HG03064 (cell line): ENCODE measurements around the gene BMAL2.
A peak's percentile ranks its signal among the peaks of the same experiment; 100 is the strongest.

Experiments
- ATAC-seq: cut with Tn5 transposase; IDR thresholded peaks from one replicate; pipeline ENCODE4 v1.9.1; 2021; ENCODE audit warnings: low read depth; ENCODE audit not compliant: unreplicated experiment

Gene BMAL2

GRCh38 chr12:27332714-27333402 is at the start of gene BMAL2:
Gene BMAL2 (plus strand): TSS chr12:27332836. CDS start chr12:27333073, 237 bp downstream.
- peak; percentile 35 for ATAC-seq

GRCh38 chr12:27284021-27284420 is 48.6 kb upstream of the BMAL2 start:
- no peak for ATAC-seq

GRCh38 chr12:27284751-27285150 is 47.9 kb upstream of the BMAL2 start:
- ATAC-seq = peak; percentile 45

GRCh38 chr12:27285403-27285802 is 47.2 kb upstream of the BMAL2 start:
- no peak for ATAC-seq

- no peak for ATAC-seq
Measured at GRCh38 chr12:27289414-27289813, 43.2 kb upstream of the BMAL2 start.

- ATAC-seq = no peak
Measured at GRCh38 chr12:27290501-27291168, 42.0 kb upstream of the BMAL2 start.

GRCh38 chr12:27291862-27292261 is 40.8 kb upstream of the BMAL2 start:
- ATAC-seq = no peak

GRCh38 chr12:27292718-27293117 is 39.9 kb upstream of the BMAL2 start:
- ATAC-seq = no peak

- no peak for ATAC-seq
Measured at GRCh38 chr12:27293463-27293862, 39.2 kb upstream of the BMAL2 start.

GRCh38 chr12:27296674-27297073 is 36.0 kb upstream of the BMAL2 start:
- no peak for ATAC-seq

GRCh38 chr12:27297566-27297965 is 35.1 kb upstream of the BMAL2 start:
- ATAC-seq = no peak

- no peak for ATAC-seq
Measured at GRCh38 chr12:27299102-27299501, 33.5 kb upstream of the BMAL2 start.

- ATAC-seq = no peak
Measured at GRCh38 chr12:27300226-27300625, 32.4 kb upstream of the BMAL2 start.

- no peak for ATAC-seq
Measured at GRCh38 chr12:27303139-27304111, 29.2 kb upstream of the BMAL2 start.

- ATAC-seq = no peak
Measured at GRCh38 chr12:27304856-27305255, 27.8 kb upstream of the BMAL2 start.

GRCh38 chr12:27305673-27306456 is 26.8 kb upstream of the BMAL2 start:
- no peak for ATAC-seq

GRCh38 chr12:27309293-27309994 is 23.2 kb upstream of the BMAL2 start:
- no peak for ATAC-seq

- ATAC-seq = no peak
Measured at GRCh38 chr12:27309995-27310315, 22.7 kb upstream of the BMAL2 start.

- ATAC-seq = no peak
Measured at GRCh38 chr12:27316947-27317346, 15.7 kb upstream of the BMAL2 start.

- ATAC-seq = no peak
Measured at GRCh38 chr12:27319409-27319808, 13.2 kb upstream of the BMAL2 start.
